ENCODE measurements around the gene CCDC149.
A peak's percentile ranks its signal among the peaks of the same experiment; 100 is the strongest.

Gene CCDC149

GRCh38 chr4:24867251-24867650, 45.6 kb downstream of the CCDC149 start:
- H3K4me3 ChIP-seq (ENCODE audit: control insufficient read depth, low read depth, low read length), result no peak overlapping the region
- no peak for TF ChIP-seq CTCF (conservative IDR thresholded peaks at IDR 0.05; ENCODE audit: control insufficient read depth, insufficient read depth, low read depth, low read length)
- no peak for DNase-seq (ENCODE audit: low read depth)

- DNase-seq (ENCODE audit: low read depth), result no peak
- H3K4me3 ChIP-seq (ENCODE audit: control insufficient read depth, low read depth, low read length), result no peak overlapping the region
- TF ChIP-seq CTCF (conservative IDR thresholded peaks at IDR 0.05; ENCODE audit: control insufficient read depth, insufficient read depth, low read depth, low read length), result no peak
Measured at GRCh38 chr4:24865401-24865800, 47.4 kb downstream of the CCDC149 start.

GRCh38 chr4:24863799-24864198, 49.0 kb downstream of the CCDC149 start:
- no peak for DNase-seq (ENCODE audit: low read depth)
- no peak overlapping the region for H3K4me3 ChIP-seq (ENCODE audit: control insufficient read depth, low read depth, low read length)
- TF ChIP-seq CTCF (conservative IDR thresholded peaks at IDR 0.05; ENCODE audit: control insufficient read depth, insufficient read depth, low read depth, low read length), result no peak

GRCh38 chr4:24862073-24862751, 50.6 kb downstream of the CCDC149 start:
- no peak overlapping the region for H3K4me3 ChIP-seq (ENCODE audit: control insufficient read depth, low read depth, low read length)
- no peak for DNase-seq (ENCODE audit: low read depth)
- no peak for TF ChIP-seq CTCF (conservative IDR thresholded peaks at IDR 0.05; ENCODE audit: control insufficient read depth, insufficient read depth, low read depth, low read length)

- no peak for TF ChIP-seq CTCF (conservative IDR thresholded peaks at IDR 0.05; ENCODE audit: control insufficient read depth, insufficient read depth, low read depth, low read length)
- H3K4me3 ChIP-seq (ENCODE audit: control insufficient read depth, low read depth, low read length), result no peak overlapping the region
- DNase-seq (ENCODE audit: low read depth), result no peak
Measured at GRCh38 chr4:24858550-24858949, 54.3 kb downstream of the CCDC149 start.

GRCh38 chr4:24858026-24858425, 54.8 kb downstream of the CCDC149 start:
- peak; percentile 80 for DNase-seq (ENCODE audit: low read depth)
- no peak overlapping the region for H3K4me3 ChIP-seq (ENCODE audit: control insufficient read depth, low read depth, low read length)
- no peak for TF ChIP-seq CTCF (conservative IDR thresholded peaks at IDR 0.05; ENCODE audit: control insufficient read depth, insufficient read depth, low read depth, low read length)

- peak; percentile 75 for DNase-seq (ENCODE audit: low read depth)
- no peak for TF ChIP-seq CTCF (conservative IDR thresholded peaks at IDR 0.05; ENCODE audit: control insufficient read depth, insufficient read depth, low read depth, low read length)
- H3K4me3 ChIP-seq (ENCODE audit: control insufficient read depth, low read depth, low read length), result no peak overlapping the region
Measured at GRCh38 chr4:24856586-24856985, 56.3 kb downstream of the CCDC149 start.
